Transverse colon (tissue), 4 donors: ENCODE data around the gene LRRC45.

ENCODE experiments used
- EP300 ChIP-seq: sonication (generic); formaldehyde crosslinking; IDR thresholded peaks from one replicate; pipeline ENCODE4 v1.6.1; 2017; ENCODE audit warnings: antibody characterized with exemption, low read depth
- POLR2AphosphoS5 ChIP-seq, 3 donors: sonication (generic); formaldehyde crosslinking; IDR thresholded peaks; one replicate each; pipeline ENCODE4 v1.6.1; 2016; ENCODE audit warnings: antibody characterized with exemption in 3 of 3
- TF ChIP-seq, protein P1 (sequence below), 5 experiments: fragments of 200-600 bp in 3 of 5; fragments of 450-650 bp in 2 of 5; sonication (generic) in 3 of 5; IDR thresholded peaks; 1 replicate in 2 of 5; 2 replicates in 3 of 5; pipeline ENCODE4 v1.5.1; 2016 to 2017; ENCODE audit warnings: antibody characterized with exemption in 5 of 5, inconsistent platforms in 3 of 5, mild to moderate bottlenecking in 2 of 5, moderate library complexity in 1 of 5

DNA sequence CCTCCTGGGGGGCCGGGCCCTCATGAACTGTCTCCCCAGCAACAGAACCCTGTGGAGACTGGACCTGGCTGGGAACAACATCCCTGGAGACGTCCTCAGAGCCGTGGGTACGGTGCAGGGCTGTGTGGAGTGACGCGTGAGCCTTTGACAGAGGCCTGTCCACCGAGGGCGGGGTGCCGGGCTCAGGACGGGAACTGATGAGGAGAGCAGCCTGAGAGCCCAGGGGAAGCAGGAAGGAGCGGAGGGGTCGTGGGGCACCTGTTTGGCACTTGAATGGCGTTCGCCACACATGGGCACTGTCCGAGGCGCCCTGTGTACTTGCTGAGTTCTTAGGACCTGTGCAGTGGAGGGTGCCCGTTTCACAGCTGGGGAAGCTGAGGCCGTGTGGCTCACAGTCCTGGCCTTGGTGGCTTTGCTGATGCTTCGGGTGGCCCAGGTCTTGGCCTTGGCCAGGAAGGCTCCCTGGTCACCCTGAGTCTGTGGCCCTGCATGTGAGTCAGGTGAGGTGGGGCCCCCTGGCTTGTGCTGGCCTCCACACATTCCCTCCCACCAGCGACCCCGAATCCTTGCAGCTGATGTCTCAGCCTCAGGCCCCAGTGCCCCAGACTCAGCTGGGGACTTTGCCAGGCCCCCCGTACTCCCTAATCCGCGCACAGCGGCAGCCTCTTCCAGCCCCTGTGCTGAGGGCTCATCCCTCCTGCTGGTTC lies 2.4 kb downstream of the LRRC45 start:
- TF ChIP-seq, protein P1, sequence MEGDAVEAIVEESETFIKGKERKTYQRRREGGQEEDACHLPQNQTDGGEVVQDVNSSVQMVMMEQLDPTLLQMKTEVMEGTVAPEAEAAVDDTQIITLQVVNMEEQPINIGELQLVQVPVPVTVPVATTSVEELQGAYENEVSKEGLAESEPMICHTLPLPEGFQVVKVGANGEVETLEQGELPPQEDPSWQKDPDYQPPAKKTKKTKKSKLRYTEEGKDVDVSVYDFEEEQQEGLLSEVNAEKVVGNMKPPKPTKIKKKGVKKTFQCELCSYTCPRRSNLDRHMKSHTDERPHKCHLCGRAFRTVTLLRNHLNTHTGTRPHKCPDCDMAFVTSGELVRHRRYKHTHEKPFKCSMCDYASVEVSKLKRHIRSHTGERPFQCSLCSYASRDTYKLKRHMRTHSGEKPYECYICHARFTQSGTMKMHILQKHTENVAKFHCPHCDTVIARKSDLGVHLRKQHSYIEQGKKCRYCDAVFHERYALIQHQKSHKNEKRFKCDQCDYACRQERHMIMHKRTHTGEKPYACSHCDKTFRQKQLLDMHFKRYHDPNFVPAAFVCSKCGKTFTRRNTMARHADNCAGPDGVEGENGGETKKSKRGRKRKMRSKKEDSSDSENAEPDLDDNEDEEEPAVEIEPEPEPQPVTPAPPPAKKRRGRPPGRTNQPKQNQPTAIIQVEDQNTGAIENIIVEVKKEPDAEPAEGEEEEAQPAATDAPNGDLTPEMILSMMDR (IDR thresholded peaks at IDR 0.05), result no peak
- TF ChIP-seq POLR2AphosphoS5 (IDR thresholded peaks at IDR 0.05) (no peak), EP300 (no peak)
